Erythroblast (primary cell): Measurements from ENCODE around the gene GANAB.

ENCODE experiments used
- GATA1 ChIP-seq: IDR thresholded peaks from 2 replicates; pipeline ENCODE4 v1.6.1; 2011; ENCODE audit warnings: low read depth, mild to moderate bottlenecking, control low read depth, low read length, moderate library complexity
- POLR2A ChIP-seq: IDR thresholded peaks from 2 replicates; pipeline ENCODE4 v1.6.1; 2011; ENCODE audit warnings: mild to moderate bottlenecking, low read length

DNA sequence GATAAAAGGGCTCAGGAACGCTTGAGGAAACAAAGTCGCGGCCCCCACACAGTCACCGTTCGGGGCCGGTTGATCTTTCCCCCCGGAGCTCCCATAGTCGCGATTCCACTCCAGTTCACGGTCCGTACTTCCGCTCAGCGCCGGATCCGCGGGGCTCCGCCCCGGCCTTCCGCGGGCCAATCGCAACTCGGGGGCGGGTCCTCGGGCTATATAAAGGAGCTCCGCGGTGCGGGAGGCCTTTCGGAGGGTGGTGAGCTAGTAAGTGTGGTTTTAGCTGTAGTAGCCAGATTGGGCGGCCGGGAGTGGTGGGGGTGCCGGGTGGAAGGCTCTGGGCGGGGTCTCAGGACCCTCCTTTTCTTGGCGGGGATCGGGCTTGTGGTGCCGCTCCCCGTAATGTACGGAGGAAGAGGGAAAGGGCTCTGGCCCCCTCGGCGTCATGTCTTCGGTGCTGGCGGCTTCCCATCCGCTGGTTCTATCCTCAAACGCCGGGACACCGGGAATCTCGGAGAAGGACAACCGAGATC lies 18.7 kb upstream of the GANAB start, which contains the start of the genes C11orf98 and CSKMT:
- TF ChIP-seq POLR2A (peak; percentile 100), GATA1 (no peak)
